GM18520 (cell line): ENCODE measurements around the gene TMA7.
"Not testable (repeated sequence)": the region's sequence is repeated elsewhere in the genome, so short reads cannot be mapped to it uniquely, and the experiment has no call there.

Source experiments
- ATAC-seq: cut with Tn5 transposase; IDR thresholded peaks from one replicate; pipeline ENCODE4 v1.9.1; 2021; ENCODE audit not compliant: unreplicated experiment

TMA7 gene

DNA sequence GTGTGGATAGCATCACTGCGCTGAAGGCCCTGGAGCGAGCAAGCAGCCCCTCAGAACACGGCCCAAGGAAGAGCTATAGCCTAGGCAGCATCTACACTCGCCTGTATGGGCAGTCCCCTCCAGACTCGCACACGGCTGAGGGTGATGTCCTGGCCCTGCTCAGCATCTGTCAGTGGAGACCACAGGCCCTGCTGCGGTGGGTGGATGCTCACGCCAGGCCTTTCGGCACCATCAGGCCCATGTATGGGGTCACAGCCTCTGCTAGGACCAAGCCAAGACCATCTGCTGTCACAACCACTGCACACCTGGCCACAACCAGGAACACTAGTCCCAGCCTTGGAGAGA lies 27.0 kb downstream of the TMA7 start:
- no peak for ATAC-seq

GRCh38 chr3:48467473-48468267 lies 27.6 kb downstream of the TMA7 start:
- no peak for ATAC-seq

DNA sequence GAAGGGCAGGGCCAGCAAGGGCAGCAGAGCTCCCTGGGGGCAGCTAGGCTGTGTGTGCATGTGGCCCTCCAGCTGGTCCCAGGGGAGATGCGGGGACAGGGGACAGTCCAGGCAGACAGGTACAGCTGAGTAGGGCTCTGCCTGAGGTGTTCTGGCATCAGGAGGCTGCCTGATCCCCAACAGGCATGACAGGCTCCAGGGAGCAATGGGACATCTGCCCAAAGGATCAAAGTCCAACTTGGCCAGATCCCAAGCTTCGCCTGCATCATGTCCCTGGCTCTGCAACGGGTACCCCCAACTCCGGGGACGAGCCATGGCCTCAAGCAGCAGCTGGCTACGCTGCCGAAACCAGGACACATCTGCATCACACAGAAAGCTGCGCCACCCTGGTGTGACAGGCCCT lies 28.3 kb downstream of the TMA7 start:
- no peak for ATAC-seq

GRCh38 chr3:48469046-48469915 lies 29.2 kb downstream of the TMA7 start:
- ATAC-seq = no peak

DNA sequence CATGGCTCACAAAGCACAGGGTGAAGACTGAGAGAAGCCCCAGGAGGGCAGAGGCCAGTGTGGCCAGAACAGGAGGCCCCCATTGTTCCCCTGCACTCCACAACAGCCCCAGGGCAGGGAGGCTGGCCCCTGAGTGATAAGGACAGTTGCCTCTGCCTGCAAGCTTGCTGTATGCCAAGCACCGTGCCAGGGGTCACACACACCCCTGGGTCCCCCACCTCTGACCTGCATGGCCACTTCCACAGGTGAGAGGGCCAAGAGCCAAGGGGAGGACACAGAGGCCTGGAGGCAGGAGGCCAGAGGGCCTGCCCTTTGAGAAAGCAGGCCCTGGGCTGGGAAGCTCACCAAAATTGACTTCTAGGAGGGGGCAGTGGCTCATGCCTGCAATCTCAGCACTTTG lies 30.2 kb downstream of the TMA7 start:
- ATAC-seq = no peak

DNA sequence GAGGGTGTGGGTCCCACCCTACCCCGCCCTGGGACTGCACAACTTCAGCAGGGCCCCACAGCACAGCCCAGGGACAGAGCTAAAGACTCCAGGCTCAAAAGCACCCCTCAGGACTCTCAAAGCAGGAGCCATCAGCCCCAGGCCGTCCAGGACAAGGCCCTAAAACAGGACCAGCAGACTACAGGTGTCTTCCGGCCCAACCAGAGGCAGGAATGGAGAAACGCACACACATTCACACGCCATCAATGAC lies 32.5 kb downstream of the TMA7 start:
- ATAC-seq = no peak

GRCh38 chr3:48472923-48473616 lies 33.0 kb downstream of the TMA7 start:
- ATAC-seq = peak; percentile 76

- ATAC-seq = no peak
These were observed 33.5 kb downstream of the TMA7 start for GRCh38 chr3:48473617-48473952.

DNA sequence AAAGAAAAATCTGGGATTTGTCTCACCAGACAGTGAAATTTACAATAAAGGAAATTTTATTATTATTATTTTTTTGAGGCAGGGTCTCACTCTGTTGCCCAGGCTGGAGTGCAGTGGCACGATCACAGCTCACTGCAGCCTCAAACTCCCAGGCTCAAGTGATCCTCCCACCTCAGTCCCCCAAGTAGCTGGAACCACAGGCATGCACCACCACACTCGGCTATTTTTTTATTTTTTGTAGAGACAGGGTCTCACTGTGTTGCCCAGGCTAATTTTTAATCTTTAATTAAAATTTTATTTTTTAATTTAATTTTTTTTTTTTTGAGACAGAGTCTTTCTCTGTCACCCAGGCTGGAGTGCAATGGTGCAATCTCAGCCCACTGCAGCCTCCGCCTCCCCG lies 34.0 kb downstream of the TMA7 start:
- ATAC-seq = not testable (repeated sequence)

DNA sequence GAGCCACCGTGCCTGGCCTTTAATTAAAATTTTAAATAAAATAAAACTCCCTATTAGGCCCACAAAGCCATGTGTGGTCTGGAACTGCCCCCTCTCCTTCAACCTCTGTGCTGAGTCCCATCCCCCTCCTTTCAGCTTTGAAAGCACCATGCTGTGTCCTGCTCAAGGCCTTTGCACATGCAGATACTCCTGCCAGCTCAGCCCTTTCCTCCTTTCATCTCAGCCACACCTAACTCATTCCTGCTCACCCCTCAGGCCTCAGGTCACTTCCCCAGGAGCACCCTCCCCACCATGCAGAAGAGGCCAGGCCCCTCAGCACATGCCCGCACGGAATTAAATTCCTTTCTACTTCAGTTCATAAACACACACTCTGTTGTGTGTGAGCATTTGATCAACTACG lies 34.6 kb downstream of the TMA7 start:
- ATAC-seq = no peak

- no peak for ATAC-seq
These were observed 35.1 kb downstream of the TMA7 start for GRCh38 chr3:48475188-48475587.

- ATAC-seq = no peak
These were observed 36.5 kb downstream of the TMA7 start for GRCh38 chr3:48476426-48477053.

DNA sequence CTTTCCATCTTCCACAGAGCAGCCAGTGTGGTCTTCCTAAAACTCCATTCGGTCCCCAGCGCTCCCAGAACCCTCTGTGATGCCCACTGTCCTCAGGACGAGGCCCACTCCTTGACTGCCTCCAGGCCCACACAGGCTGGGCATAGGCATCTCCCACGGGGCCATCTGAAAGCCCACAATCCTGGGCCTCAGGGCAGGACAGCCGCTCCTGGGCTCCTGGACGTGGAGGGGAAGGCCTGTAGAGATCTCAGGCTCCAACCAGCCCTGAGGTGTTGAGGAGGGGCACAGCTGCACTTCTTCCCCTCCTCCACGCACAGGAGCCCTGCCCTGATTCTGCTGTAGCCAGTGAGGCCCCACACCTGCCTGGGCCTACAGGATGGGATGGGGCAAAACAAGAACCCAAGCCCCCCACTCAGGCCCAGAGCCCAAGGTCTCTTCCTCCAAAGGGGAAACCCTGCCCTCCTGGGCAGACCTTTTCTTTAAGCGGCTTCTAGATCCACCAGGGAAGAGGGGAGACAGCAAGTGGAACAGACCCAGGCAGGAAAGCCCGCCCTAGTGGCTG lies 38.0 kb downstream of the TMA7 start:
- no peak for ATAC-seq

DNA sequence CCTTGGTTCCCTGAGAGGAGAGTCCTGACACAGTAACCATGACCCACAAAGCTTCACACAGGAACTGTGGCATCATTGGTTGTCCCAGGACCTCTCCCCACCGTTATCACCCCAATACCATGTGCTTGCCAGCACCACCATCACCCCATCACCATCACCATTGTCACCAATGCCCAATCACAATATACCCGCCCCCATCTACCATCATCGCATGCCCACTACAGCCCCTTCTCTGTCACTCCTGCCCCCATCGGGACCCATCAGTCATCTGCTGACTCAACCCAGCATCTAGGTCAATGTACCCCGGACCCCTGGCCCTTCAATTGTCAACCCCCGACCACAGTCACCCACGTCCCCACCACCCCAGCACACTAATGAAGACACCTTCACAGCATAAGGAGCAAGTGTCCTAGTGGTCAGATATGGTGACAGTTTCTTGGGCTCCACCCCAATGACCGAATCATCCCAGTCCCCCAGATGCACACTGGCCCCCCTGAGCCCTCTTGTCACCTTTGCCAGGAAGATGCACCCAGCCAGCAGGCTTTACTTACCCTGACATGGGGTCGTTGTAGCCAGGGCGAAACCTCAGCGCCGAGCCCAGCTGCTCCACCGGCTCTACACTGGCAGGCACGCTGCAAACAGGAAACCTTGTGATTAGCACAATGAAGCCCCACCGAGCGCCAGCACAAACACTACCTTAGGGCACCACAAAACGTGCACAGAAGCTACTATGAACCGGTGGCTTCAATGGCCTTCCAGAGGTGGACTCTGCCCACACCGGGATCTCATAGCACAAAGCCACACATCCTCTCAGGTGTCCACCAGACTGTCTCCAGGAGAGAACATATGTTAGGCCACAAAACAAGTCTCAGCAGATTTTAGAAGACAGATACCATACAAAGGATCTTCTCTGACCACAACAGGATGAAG lies 38.8 kb downstream of the TMA7 start:
- no peak for ATAC-seq

DNA sequence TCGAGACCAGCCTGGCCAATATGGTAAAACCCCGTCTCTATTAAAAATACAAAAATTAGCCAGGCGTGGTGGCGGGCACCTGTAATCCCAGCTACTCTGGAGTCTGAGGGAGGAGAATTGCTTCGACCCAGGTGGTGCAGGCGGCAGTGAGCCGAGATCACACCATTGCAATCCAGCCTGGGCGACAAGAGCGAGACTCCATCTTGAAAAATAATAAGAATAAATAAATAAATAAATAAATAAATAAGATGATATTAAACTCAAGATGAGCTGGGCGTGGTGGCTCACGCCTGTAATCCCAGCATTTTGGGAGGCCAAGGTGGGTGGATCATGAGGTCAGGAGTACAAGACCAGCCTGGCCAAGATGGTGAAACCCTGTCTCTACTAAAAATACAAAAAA lies 40.8 kb downstream of the TMA7 start:
- ATAC-seq = not testable (repeated sequence)

DNA sequence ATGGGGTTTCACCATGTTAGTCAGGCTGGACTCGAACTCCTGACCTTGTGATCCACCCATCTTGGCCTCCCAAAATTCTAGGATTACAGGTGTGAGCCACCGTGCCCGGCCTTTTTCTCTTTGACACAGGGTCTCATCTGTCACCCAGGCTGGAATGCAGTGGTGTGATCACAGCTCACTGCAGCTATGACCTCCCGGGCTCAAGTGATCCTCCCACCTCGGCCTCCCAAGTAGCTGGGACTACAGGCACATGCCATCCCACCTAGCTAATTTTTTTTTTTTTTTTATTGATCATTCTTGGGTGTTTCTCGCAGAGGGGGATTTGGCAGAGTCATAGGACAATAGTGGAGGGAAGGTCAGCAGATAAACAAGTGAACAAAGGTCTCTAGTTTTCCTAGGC lies 42.8 kb downstream of the TMA7 start:
- ATAC-seq = not testable (repeated sequence)

- ATAC-seq = no peak
These were observed 46.9 kb downstream of the TMA7 start for GRCh38 chr3:48486952-48487351.

- ATAC-seq = no peak
These were observed 52.6 kb downstream of the TMA7 start for GRCh38 chr3:48492461-48493202.

GRCh38 chr3:48493203-48493501 lies 53.1 kb downstream of the TMA7 start:
- no peak for ATAC-seq
